ENCODE measurements around the gene FSIP1.
A peak's percentile ranks its signal among the peaks of the same experiment; 100 is the strongest.

Gene FSIP1

GRCh38 chr15:39714251-39714650 is 68.4 kb downstream of the FSIP1 start:
- H3K4me3 ChIP-seq (ENCODE audit: low read depth, low read length): no peak overlapping the region
- in situ Hi-C loops (cut with HindIII; ENCODE audit: low sequenced_read_pairs): no loop called here
- DNase-seq (ENCODE audit: low read depth): no peak
- TF ChIP-seq, protein P1, sequence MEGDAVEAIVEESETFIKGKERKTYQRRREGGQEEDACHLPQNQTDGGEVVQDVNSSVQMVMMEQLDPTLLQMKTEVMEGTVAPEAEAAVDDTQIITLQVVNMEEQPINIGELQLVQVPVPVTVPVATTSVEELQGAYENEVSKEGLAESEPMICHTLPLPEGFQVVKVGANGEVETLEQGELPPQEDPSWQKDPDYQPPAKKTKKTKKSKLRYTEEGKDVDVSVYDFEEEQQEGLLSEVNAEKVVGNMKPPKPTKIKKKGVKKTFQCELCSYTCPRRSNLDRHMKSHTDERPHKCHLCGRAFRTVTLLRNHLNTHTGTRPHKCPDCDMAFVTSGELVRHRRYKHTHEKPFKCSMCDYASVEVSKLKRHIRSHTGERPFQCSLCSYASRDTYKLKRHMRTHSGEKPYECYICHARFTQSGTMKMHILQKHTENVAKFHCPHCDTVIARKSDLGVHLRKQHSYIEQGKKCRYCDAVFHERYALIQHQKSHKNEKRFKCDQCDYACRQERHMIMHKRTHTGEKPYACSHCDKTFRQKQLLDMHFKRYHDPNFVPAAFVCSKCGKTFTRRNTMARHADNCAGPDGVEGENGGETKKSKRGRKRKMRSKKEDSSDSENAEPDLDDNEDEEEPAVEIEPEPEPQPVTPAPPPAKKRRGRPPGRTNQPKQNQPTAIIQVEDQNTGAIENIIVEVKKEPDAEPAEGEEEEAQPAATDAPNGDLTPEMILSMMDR (IDR thresholded peaks at IDR 0.05; ENCODE audit: low read depth, low read length, missing control alignments): no peak

DNA sequence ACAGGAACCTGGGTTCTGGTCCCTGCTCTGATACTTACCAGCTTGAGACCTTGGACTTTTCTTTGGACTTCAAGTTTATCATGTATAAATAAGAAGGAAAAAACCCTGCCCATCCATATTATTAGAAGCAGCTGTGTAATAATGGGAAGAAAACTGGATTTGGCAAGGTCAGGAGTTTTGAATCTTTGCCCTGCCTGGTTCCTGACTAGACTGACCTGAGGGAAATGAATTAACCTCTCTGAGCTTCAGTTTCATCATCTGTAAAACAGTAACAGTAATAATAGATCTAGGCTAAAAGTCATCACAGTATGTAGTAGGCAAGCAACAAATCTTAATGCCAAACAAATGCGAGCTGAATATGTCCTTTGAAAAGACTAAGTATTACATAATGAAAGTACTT is 68.8 kb downstream of the FSIP1 start:
- TF ChIP-seq, protein P1 (IDR thresholded peaks at IDR 0.05; ENCODE audit: low read depth, low read length, missing control alignments): no peak
- in situ Hi-C loops (cut with HindIII; ENCODE audit: low sequenced_read_pairs): no loop called here
- no peak for DNase-seq (ENCODE audit: low read depth)
- no peak overlapping the region for H3K4me3 ChIP-seq (ENCODE audit: low read depth, low read length)

DNA sequence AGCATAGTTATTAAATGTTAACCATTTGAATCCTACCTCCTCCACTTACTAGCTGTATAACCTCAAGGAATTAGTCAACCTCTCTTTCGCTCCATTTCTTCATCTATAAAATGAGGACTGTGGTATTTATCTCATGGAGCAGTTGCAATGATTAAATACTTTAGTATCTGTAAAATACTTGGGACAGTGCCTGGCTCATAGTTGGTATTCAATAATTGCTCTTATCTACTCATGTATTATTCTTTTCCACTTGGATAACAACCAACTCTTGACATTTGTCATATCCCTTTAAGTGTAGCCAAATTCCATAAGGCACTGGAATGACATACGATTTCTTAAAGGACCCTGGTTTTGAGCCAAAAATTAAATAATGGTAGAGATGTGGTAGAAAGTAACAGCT is 72.0 kb downstream of the FSIP1 start:
- TF ChIP-seq, protein P1 (IDR thresholded peaks at IDR 0.05; ENCODE audit: low read depth, low read length, missing control alignments): no peak
- no peak overlapping the region for H3K4me3 ChIP-seq (ENCODE audit: low read depth, low read length)
- DNase-seq (ENCODE audit: low read depth): no peak
- in situ Hi-C loops (cut with HindIII; ENCODE audit: low sequenced_read_pairs): no loop called here

GRCh38 chr15:39709941-39710340 is 72.7 kb downstream of the FSIP1 start:
- DNase-seq (ENCODE audit: low read depth): no peak
- H3K4me3 ChIP-seq (ENCODE audit: low read depth, low read length): no peak overlapping the region
- TF ChIP-seq, protein P1 (IDR thresholded peaks at IDR 0.05; ENCODE audit: low read depth, low read length, missing control alignments): no peak
- in situ Hi-C loops (cut with HindIII; ENCODE audit: low sequenced_read_pairs): no loop called here

GRCh38 chr15:39706206-39706605 is 76.4 kb downstream of the FSIP1 start:
- TF ChIP-seq, protein P1 (IDR thresholded peaks at IDR 0.05; ENCODE audit: low read depth, low read length, missing control alignments): no peak
- in situ Hi-C loops (cut with HindIII; ENCODE audit: low sequenced_read_pairs): no loop called here
- no peak overlapping the region for H3K4me3 ChIP-seq (ENCODE audit: low read depth, low read length)
- no peak for DNase-seq (ENCODE audit: low read depth)

DNA sequence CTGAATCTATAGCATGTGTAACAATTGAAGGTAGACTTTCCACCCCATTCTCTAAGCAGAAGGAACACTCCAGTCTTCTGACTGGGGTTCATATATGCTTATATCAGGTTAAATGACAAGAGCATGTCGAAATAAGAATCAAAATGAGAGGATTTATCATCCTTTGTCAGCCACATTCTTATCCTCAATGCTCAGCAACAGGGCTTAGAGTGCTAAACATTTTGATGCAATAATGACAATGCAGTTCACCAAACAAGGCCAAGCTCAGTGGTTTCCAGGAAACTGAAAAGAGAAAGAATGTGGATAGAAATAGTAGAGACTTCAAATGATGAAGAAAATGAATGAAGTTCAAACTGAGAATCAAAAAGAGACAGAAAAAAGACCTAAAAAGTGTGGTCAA is 78.0 kb downstream of the FSIP1 start:
- TF ChIP-seq, protein P1 (IDR thresholded peaks at IDR 0.05; ENCODE audit: low read depth, low read length, missing control alignments): no peak
- in situ Hi-C loops (cut with HindIII; ENCODE audit: low sequenced_read_pairs): no loop called here
- H3K4me3 ChIP-seq (ENCODE audit: low read depth, low read length): no peak overlapping the region
- no peak for DNase-seq (ENCODE audit: low read depth)

DNA sequence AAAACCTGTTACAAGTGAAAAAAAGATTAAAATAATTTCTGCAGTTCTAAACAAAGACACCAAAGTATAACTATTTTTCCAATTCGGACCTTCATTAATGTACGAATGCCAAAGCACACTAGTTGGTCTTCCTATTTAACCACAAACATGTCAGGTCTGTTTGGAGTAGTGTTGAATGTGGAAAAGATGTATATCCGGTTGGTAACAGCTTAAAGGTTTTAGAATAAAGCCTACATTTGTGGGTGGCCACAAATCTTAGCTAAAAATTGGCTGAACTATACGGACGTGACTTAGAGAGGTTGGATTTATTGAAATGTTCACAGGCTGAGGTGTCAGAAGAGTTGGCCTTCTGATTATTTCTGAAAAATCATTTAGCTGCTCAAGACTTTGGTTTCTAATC is 78.4 kb downstream of the FSIP1 start:
- TF ChIP-seq, protein P1 (IDR thresholded peaks at IDR 0.05; ENCODE audit: low read depth, low read length, missing control alignments): no peak
- no peak overlapping the region for H3K4me3 ChIP-seq (ENCODE audit: low read depth, low read length)
- DNase-seq (ENCODE audit: low read depth): peak; percentile 64
- in situ Hi-C loops (cut with HindIII; ENCODE audit: low sequenced_read_pairs): no loop called here
